ENCODE results near the gene ZNF506. TPM values are rescaled to one million over a fixed set of nuclear protein-coding genes. Genes with fewer than 3 reads are reported as not detected.
"Not testable (repeated sequence)": the region's sequence is repeated elsewhere in the genome, so short reads cannot be mapped to it uniquely, and the experiment has no call there.

The ZNF506 gene
- total RNA-seq, 3 donors from 2014 or later = 18.4 to 31.7 (median 25.7) TPM

- ATAC-seq (no peak), DNase-seq (no peak)
- TF ChIP-seq CTCF (IDR thresholded peaks at IDR 0.05) = no peak
- Histone ChIP-seq H3K4me1 (ENCODE audit: low read depth) (no peaks in the 10 kb centered on the region), H3K9me3 (peaks cover 17% of the 10 kb centered on the region), H3K4me3 (no peak overlapping the region), H3K36me3 (ENCODE audit: low read depth) (peaks cover 6% of the 10 kb centered on the region)
- intact Hi-C loops (cut with DNase I, micrococcal nuclease) = no loop called here
These were observed 33.5 kb downstream of the ZNF506 start for GRCh38 chr19:19788015-19788414.

- H3K9me3 ChIP-seq; H3K4me3 ChIP-seq; H3K4me1 ChIP-seq (ENCODE audit: low read depth); H3K36me3 ChIP-seq (ENCODE audit: low read depth); intact Hi-C loops (cut with DNase I, micrococcal nuclease); ATAC-seq; DNase-seq: not testable (repeated sequence)
These were observed 36.1 kb downstream of the ZNF506 start for GRCh38 chr19:19785476-19785875.

GRCh38 chr19:19782783-19783182 lies 38.8 kb downstream of the ZNF506 start:
- no peak for DNase-seq
- no peaks in the 10 kb centered on the region for H3K4me1 ChIP-seq (ENCODE audit: low read depth)
- H3K4me3 ChIP-seq = no peak overlapping the region
- H3K9me3 ChIP-seq = peaks cover 6% of the 10 kb centered on the region
- no peak for ATAC-seq
- no peaks in the 10 kb centered on the region for H3K36me3 ChIP-seq (ENCODE audit: low read depth)
- intact Hi-C loops (cut with DNase I, micrococcal nuclease) = no loop called here
- no peak for TF ChIP-seq CTCF (IDR thresholded peaks at IDR 0.05)

- intact Hi-C loops (cut with DNase I, micrococcal nuclease); ATAC-seq; DNase-seq; H3K4me1 ChIP-seq (ENCODE audit: low read depth); H3K4me3 ChIP-seq; H3K9me3 ChIP-seq; H3K36me3 ChIP-seq (ENCODE audit: low read depth): not testable (repeated sequence)
These were observed 39.8 kb downstream of the ZNF506 start for GRCh38 chr19:19781791-19782190.

GRCh38 chr19:19778666-19779065 lies 42.9 kb downstream of the ZNF506 start:
- no peak for TF ChIP-seq CTCF (IDR thresholded peaks at IDR 0.05)
- Histone ChIP-seq H3K9me3 (no peaks in the 10 kb centered on the region), H3K4me1 (ENCODE audit: low read depth) (peaks cover 10% of the 10 kb centered on the region), H3K4me3 (no peak overlapping the region), H3K36me3 (ENCODE audit: low read depth) (no peaks in the 10 kb centered on the region)
- intact Hi-C loops (cut with DNase I, micrococcal nuclease) = no loop called here
- DNase-seq (no peak), ATAC-seq (no peak)

- intact Hi-C loops (cut with DNase I, micrococcal nuclease) = no loop called here
- Histone ChIP-seq H3K9me3 (no peaks in the 10 kb centered on the region), H3K4me1 (ENCODE audit: low read depth) (peaks cover 10% of the 10 kb centered on the region), H3K36me3 (ENCODE audit: low read depth) (no peaks in the 10 kb centered on the region), H3K4me3 (no peak overlapping the region)
- DNase-seq (no peak), ATAC-seq (no peak)
- TF ChIP-seq CTCF (IDR thresholded peaks at IDR 0.05) = no peak
These were observed 43.9 kb downstream of the ZNF506 start for GRCh38 chr19:19777692-19778091.
